Measurements from ENCODE around the gene CMSS1.
"Not testable (repeated sequence)": the region's sequence is repeated elsewhere in the genome, so short reads cannot be mapped to it uniquely, and the experiment has no call there.

- TF ChIP-seq CTCF (IDR thresholded peaks at IDR 0.05); E2F1 (CRISPR knock-in tag; IDR thresholded peaks at IDR 0.05); ZBTB21 (CRISPR knock-in tag; IDR thresholded peaks at IDR 0.05; ENCODE audit: borderline replicate concordance); FOXJ3 (CRISPR knock-in tag; IDR thresholded peaks at IDR 0.05; ENCODE audit: borderline replicate concordance); MLX (CRISPR knock-in tag; IDR thresholded peaks at IDR 0.05); FOXP4 (CRISPR knock-in tag; IDR thresholded peaks at IDR 0.05); E2F4 (CRISPR knock-in tag; IDR thresholded peaks at IDR 0.05; ENCODE audit: borderline replicate concordance, low read depth); NR1H2 (CRISPR knock-in tag; IDR thresholded peaks at IDR 0.05); PREB (CRISPR knock-in tag; IDR thresholded peaks at IDR 0.05; ENCODE audit: borderline replicate concordance); TEAD4 (CRISPR knock-in tag; IDR thresholded peaks at IDR 0.05); HMGXB4 (CRISPR knock-in tag; IDR thresholded peaks at IDR 0.05); ZNF281 (CRISPR knock-in tag; IDR thresholded peaks at IDR 0.05); ZNF232 (CRISPR knock-in tag; IDR thresholded peaks at IDR 0.05); ZNF512 (CRISPR knock-in tag; IDR thresholded peaks at IDR 0.05; ENCODE audit: borderline replicate concordance): not testable (repeated sequence)
Observed at GRCh38 chr3:100096286-100096685, 278.6 kb downstream of the CMSS1 start.
